SK-MEL-5 (cell line): ENCODE measurements around the gene GRIK1. TPM values are rescaled to one million over a fixed set of nuclear protein-coding genes. Genes with fewer than 3 reads are reported as not detected.
A peak's percentile ranks its signal among the peaks of the same experiment; 100 is the strongest.

ENCODE experiments used
- DNase-seq: peaks from one replicate; pipeline ENCODE4 v3.0.0-alpha.2; 2016; ENCODE audit warnings: low read depth, low spot score
- in situ Hi-C: cut with HindIII; loops from 2 replicates; pipeline ENCODE4 v1.10.0; 2016; ENCODE audit warnings: low sequenced_read_pairs, high pct_unique_total_duplicates, low pct_unique_long_range_greater_than_20kb
- total RNA-seq: library from RNA; depleted of rRNA; stranded (reverse); fragments of >200 nt; shearing (Covaris generic); gene quantifications from 2 replicates; pipeline ENCODE4 v1.2.3, GENCODE V29; 2014

The GRIK1 gene
- total RNA-seq, 1 experiment from 2014 or later = 0.11 TPM

DNA sequence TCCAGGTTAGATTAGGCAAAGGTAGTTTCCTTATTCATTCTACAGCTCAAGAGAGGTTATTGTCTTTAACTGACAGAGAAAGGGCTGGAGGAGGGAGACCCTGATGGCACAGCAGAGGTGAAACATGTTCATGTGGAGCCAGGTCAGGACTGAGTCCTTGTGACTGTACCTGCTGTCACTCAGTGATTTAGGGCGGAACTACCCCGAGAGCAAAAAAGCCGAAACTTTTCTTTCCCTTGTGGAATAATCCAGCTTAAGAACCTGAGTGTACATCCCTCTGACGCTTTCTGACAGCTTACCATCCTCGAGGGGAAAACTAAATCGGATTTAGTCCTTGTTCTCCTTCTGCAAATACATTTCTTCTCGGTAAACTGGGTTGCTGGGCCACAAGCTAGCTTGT lies 367.8 kb downstream of the GRIK1 start:
- in situ Hi-C loops = no loop called here

DNA sequence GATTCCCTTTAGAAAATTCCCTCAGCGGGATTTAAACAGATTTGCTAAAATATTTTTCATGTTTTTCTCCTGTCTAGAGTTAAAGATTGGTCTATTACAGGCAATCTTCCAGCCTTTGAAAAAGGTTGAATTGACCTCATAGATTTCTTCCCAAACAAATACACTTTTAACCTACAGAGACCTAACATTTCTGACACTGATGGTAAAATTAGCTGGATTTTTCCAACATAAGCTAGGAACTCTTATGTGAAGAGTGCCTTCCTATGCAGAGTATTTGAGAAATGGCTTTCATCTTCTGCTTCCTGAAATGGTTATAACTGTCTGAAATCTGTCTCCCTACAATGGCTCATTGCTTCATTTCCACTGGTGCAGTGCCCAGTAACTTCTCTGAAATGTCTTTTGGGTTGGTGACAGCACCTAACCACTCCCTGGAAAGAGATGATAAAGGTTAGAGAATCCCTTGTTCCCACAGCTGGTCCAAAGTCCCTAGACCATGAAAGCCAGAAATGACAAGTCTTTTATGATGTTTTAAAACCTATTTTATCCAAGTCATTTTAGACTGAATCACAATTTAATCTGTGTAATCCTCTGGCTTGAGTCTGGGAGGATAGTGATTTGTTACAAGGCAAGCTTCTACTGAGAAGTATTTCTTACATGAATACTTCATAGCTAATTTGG lies 371.6 kb downstream of the GRIK1 start:
- in situ Hi-C loops = no loop called here
- no peak for DNase-seq

More for the DNA sequence above, 367.8 kb downstream of the GRIK1 start:
- no peak for DNase-seq

DNA sequence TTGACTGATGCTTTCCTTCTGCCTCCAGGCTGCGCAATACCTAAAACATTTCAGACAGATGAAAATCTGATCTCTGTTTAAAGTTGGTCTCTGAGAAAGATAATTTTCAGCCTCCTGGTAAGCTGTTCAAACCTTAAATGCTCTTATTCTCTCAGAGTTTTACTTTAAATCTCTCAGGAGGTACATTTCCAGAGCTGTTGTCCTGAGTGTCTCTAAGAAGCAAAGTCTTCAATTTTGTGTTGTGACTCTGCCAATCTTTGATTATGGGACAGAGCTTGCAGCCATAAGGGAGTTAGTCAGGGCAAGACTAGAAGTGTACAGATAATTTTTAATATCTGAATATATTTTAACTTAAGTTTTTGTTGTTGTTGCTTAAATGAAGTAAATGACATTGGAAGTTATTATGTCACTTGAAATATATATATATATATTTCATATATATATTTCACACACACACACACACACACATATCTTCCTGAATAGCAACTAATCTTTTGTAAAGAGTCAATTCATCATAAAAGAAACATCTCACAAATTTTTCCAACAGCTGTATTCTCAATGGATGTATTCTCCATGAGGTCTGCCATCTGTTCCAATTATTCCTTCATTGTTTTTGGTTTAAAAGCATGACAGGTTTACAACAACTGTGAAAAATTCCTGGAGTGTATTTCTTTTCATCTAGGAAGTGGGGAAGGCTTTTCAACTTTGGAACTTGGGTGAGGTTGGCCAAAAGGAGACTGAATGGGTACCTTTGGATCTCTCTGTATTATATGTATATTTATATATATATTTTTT lies 381.7 kb downstream of the GRIK1 start:
- in situ Hi-C loops = no loop called here
- DNase-seq = no peak

- in situ Hi-C loops = no loop called here
- DNase-seq = no peak
These were observed 382.6 kb downstream of the GRIK1 start for GRCh38 chr21:29557200-29557599.

DNA sequence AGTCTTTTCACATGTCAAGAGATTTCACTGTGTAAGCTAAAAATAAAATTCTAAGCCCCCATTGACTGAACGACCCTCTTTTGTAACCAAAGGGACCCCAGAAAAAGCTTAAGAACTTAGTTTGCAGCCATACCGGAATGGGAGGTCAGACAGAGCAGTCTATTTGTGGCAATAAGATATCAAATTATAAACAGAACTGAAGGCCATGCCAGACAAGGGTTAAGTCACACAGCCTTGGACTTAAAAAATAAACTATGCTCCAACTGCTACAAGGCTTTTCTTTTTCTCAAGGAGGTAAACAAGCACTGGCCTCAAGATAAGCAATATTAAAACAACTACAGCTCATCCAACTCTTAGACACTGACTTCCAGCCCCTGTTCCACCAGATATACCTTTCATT lies 384.2 kb downstream of the GRIK1 start:
- in situ Hi-C loops = no loop called here
- DNase-seq = no peak

DNA sequence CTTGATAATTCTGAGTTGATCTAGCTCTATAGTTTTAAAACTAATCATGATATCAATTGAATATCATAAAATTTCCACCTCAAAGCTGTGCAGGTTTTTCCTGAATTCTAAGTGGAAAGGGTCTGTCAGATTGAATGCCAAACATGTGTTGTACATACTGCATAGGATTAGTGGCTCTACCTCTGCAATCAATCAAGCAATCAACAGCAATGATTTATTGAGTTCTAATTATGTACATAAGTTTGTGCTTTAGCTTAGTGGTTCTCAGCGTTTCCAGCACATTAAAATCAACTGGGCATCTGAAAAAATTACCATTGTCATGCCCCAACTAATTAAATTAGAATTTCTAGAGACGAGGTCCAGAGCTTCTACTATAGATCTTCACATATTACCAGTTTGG lies 389.6 kb downstream of the GRIK1 start:
- in situ Hi-C loops = no loop called here
- DNase-seq = no peak

- in situ Hi-C loops = no loop called here
- no peak for DNase-seq
These were observed 390.2 kb downstream of the GRIK1 start for GRCh38 chr21:29549614-29550013.

DNA sequence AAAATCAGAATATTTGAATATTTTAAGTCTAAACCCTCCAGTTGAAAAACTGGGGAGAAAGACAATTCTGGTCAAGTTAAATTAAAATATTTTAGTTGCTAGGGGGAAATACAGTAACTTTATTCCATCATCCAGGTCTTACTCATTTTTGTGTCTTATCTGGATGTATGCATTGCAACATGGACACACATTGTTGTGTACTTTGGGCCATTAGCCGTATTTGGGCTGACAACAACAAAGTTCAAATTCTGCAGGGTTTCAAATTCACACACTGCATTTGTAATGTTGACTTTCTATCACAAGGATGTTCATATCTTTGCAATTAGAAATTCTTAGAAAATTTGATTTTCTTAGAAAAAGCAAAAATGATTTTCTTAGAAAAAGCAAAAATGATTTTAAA lies 391.8 kb downstream of the GRIK1 start:
- DNase-seq = no peak
- in situ Hi-C loops = no loop called here

- in situ Hi-C loops = no loop called here
- no peak for DNase-seq
These were observed 393.7 kb downstream of the GRIK1 start for GRCh38 chr21:29546071-29546470.

DNA sequence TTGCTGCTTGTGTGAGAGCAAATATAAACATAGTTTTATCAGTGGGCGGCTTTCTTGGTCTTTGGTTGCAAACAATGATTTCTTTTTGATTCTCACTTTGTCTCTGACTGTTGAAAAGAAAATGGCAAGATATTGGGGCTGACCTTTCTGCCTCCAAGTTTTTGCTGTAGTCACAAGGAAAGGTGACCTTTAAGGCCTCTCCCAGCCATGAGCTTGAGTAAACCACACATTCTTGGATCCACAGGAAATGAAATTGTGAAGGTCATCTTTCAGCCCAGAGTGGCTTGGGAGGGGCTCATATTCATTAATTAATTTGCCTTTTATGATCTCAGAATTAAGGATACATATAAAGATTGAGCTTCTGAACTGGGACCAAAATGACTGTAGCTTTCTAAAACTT lies 399.5 kb downstream of the GRIK1 start:
- in situ Hi-C loops = no loop called here
- peak; percentile 88 for DNase-seq

- no peak for DNase-seq
- in situ Hi-C loops = no loop called here
These were observed 401.7 kb downstream of the GRIK1 start for GRCh38 chr21:29538115-29538514.

- in situ Hi-C loops = no loop called here
- DNase-seq = no peak
These were observed 405.3 kb downstream of the GRIK1 start for GRCh38 chr21:29534448-29534847.

DNA sequence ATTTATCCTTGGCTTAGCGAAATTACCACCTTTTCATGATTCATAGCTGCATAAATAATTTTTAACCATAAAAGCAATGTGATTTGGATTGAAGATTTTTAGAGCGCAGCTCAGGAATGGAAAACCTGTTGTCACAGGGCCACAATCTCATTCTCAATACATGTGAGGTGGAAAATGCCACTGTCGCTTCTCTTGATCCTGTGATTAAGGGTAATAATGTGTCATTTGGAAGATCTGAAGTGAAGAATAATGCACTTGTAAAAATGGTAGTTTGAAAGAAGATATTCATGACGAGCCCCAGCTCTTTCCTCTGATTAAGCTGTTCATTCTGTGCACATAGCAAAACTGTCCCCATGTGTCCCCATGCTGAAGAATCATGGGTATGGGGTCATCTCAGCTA lies 410.7 kb downstream of the GRIK1 start:
- in situ Hi-C loops = no loop called here
- no peak for DNase-seq

DNA sequence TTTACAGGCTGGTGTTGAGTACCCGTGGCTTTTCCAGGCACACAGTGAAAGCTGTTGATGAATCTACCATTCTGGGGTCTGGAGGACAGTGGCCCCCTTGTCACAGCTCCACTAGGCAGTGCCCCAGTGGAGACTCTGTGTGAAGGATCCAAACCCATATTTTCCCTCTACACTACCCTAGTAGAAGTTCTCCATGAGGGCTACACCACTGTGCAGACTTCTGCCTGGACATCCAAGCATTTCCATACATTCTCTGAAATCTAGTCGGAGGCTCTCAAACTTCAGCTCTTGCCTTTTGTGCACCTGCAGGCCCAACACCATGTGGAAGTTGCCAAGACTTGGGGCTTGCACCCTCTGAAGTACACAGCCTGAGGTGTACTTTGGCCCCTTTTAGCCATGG lies 413.3 kb downstream of the GRIK1 start:
- in situ Hi-C loops = no loop called here
- DNase-seq = no peak

GRCh38 chr21:29524055-29524454 lies 415.7 kb downstream of the GRIK1 start:
- no peak for DNase-seq
- in situ Hi-C loops = no loop called here

DNA sequence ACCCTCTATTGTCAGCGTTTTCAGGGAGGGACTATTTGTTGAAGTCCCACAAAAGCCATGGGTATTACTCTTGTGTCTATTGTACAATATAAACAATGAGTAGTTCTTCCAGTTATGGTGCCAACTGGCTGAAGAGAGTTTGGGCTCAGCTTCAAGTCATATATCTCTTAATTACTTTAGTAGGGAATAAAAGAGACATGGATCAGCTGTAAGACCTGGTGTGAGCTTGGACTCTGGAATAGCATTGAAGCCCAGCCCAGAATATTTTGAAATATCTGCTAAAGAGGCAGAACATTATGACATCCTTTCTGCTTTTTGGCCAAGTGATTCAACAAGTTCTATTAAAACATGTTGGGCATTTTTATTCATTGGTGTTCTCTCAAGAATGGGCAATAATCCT lies 416.1 kb downstream of the GRIK1 start:
- no peak for DNase-seq
- in situ Hi-C loops = no loop called here

- in situ Hi-C loops = no loop called here
- DNase-seq = peak; percentile 78
These were observed 417.9 kb downstream of the GRIK1 start for GRCh38 chr21:29521872-29522271.

DNA sequence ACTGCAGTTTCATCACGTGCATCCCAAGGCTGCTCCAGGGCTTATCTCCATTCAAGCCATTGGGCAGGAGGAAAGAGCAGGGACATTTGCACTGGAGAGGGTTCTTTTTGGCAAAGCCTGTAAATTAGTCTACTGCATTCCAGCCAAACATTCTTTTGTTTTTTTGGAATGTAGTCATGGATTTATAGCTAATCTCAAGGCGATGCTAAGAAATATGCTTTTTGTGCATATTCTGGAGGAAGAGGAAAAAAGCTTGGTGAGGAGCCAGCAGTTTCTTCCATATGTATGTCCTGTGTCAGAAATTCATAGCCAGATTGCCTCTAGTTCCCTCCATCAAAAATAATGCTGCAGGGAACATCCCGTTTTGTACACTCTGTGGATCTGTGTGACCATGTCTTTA lies 419.6 kb downstream of the GRIK1 start:
- in situ Hi-C loops = no loop called here
- no peak for DNase-seq

GRCh38 chr21:29514652-29515247 lies 425.0 kb downstream of the GRIK1 start:
- in situ Hi-C loops = no loop called here
- DNase-seq = no peak
